HG03280 (cell line): Measurements from ENCODE around the gene MMP14.
"Not testable (repeated sequence)": the region's sequence is repeated elsewhere in the genome, so short reads cannot be mapped to it uniquely, and the experiment has no call there.

Experiments
- ATAC-seq: cut with Tn5 transposase; IDR thresholded peaks from one replicate; pipeline ENCODE4 v1.9.1; 2021; ENCODE audit warnings: mild to moderate bottlenecking, moderate library complexity; ENCODE audit not compliant: unreplicated experiment

Gene MMP14

GRCh38 chr14:22841769-22842168 lies 5.4 kb downstream of the MMP14 start:
- no peak for ATAC-seq

DNA sequence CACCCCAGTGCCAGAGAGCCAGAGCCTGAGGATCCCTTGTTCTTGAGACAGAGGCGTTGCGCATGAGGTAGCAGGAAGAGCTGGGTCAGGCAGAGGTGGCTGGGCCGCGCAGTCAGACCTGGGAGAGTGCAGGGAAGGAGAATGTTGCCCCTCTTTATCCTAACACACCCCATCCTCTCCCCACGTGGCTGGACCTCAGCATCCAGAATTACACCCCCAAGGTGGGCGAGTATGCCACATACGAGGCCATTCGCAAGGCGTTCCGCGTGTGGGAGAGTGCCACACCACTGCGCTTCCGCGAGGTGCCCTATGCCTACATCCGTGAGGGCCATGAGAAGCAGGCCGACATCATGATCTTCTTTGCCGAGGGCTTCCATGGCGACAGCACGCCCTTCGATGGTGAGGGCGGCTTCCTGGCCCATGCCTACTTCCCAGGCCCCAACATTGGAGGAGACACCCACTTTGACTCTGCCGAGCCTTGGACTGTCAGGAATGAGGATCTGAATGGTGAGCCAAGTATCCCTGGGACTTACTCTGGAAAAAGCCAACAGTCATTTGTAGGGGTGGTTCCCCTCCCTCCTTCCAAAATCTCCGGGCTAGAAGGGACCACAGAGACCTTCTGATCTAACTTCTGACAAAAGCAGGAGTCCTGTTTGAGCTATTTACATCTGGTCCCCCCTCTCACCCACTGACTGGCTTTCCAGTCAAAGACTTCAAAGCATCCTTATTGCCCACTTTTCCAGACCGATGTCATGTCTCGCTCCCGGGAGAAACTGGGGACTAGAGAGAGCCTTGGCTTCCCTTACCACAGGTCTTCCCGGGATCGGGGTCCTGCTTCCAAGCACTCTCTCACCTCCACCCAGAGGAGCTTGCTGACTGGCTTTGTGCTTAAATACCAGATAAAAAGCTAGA lies 6.1 kb downstream of the MMP14 start:
- ATAC-seq, result no peak

- ATAC-seq, result no peak
Measured at GRCh38 chr14:22843123-22843925, 6.9 kb downstream of the MMP14 start.

GRCh38 chr14:22844221-22845102 lies 8.1 kb downstream of the MMP14 start:
- no peak for ATAC-seq

GRCh38 chr14:22845103-22845394 lies 8.7 kb downstream of the MMP14 start:
- no peak for ATAC-seq

- no peak for ATAC-seq
Measured at GRCh38 chr14:22845821-22846625, 9.6 kb downstream of the MMP14 start.

DNA sequence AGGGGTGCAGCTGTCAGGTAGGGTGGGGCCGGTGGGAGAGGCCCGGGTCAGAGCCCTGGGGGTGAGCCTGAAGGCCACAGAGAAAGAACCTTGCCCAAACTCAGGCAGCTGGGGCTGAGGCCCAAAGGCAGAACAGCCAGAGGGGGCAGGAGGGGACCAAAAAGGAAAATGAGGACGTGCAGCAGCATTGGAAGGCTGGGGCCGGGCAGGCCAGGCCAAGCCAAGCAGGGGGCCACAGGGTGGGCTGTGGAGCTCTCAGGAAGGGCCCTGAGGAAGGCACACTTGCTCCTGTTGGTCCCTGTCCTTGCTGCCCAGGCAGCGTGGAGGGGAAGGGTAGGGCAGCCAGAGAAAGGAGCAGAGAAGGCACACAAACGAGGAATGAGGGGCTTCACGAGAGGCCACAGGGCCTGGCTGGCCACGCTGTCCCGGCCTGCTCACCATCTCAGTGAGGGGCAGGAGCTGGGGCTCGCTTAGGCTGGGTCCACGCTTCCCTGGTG lies 10.5 kb downstream of the MMP14 start:
- ATAC-seq, result no peak

DNA sequence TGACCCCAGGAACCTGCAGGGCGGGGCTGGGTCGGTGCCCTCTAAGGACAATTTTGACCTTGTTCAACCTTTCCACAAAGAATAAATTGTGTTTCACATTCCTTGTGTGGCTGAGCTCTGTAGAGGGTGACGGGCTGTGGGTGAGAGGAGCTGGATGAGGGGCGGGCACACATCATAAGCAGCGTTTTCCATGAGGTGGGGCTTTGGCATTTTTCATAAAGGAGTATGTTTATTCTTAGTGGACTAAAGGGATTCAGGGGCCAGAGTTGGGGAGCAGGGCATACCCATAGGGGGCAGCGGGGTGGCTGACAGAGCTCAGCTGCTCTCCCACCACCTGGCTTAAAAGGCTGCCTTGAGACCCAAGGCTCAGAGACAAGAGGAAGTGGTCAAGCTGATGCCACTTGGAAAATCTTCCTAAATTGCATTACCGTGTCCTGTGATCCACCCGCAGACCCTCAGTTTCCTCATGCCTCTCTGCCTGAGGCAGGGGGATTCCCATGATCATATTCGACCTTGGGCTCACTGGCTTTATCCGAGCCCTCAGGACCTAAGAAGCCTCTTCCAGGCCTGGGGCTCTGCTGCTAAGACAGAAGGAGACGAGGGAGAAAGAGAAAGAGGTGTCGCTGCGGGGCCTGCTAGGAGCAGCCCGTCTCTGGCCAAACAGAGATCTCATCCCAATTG lies 11.4 kb downstream of the MMP14 start:
- no peak for ATAC-seq

- ATAC-seq, result no peak
Measured at GRCh38 chr14:22848351-22849164, 12.2 kb downstream of the MMP14 start.

GRCh38 chr14:22849212-22849819 lies 12.9 kb downstream of the MMP14 start:
- ATAC-seq, result no peak

DNA sequence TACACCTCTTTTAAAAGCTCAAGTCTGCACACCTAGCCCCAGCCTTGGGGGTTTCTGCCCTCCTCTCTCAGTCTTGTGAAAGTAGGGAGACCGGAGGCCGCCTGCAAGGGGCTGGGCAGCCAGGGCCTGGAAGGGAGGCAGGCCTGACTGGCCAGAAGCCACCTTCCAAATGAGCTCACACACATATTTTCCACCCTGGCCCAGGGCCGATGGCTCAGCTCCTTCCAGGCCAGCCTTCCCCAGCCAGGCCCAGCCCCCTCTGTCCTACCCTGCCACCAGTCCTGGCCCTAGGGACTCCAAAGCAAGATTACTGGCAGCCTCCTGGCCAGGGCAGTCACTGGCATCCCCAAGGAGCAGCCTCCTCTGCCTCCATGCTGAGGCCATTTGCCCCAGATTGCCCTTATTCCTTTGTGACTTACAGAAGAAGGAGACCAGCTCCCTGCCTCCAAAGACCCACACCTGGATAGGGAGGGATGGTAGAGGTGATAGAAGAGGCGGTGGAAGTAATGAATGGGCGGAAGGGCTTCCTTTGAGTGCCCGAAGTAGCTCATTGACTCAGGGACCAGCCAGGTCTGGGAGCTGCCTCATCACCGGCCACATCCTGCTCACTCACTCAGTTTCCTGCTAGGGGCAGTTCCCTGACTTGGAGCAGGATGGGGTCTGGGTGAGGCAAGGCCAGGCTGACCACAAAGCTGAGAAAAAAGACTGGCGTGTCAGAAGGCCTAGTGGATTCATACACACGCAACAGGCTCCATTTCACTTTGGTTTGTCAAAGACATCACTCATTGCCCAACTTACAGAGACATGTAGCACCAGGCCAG lies 14.8 kb downstream of the MMP14 start:
- no peak for ATAC-seq

- ATAC-seq, result not testable (repeated sequence)
Measured at GRCh38 chr14:22852178-22852577, 15.8 kb downstream of the MMP14 start.

- ATAC-seq, result no peak
Measured at GRCh38 chr14:22852599-22852939, 16.2 kb downstream of the MMP14 start.

DNA sequence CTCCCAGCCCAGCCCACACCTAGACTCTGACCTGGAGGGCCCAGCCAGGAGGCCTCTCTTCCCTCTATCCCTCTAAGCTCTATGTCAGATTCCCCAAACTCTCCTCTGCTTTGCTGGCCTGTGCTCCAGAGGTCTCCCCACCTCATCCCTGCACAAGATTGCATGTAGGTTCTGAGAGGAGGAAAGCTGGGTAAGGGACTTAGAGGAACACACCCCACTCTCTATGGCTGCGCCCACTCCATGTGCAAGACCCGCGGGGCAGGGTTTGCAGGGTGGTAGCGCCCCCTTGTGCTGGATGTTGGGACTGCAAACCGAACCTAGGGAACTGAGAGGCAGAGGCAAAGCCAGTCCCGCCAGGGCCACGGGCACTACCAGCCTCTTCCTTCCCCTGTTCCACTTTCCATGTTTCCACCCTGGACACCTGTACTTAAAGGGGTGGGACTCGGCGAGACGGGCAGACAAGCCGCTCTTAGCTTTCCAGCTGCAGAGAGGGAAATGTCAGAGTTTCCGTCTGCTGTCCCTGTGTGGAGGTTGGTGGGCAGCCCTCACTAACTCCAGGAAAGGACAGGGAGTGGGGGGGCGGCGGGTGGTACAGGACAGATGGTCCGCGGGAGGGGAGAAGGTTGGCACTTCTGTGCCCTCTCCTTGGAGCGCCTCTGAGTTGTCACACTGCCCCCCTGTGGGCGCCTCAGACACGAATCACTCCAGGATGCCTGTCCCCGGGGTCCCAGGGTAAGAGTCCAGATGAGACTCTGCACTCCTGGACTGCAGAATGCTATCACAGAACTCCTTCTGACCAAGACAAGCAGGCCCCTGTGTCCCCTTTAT lies 16.8 kb downstream of the MMP14 start:
- peak; percentile 83 for ATAC-seq

- ATAC-seq, result not testable (repeated sequence)
Measured at GRCh38 chr14:22854296-22854695, 17.9 kb downstream of the MMP14 start.

GRCh38 chr14:22854963-22855724 lies 18.8 kb downstream of the MMP14 start:
- no peak for ATAC-seq
